Measurements from ENCODE around the gene CHCHD3. TPM values are rescaled to one million over a fixed set of nuclear protein-coding genes. Genes with fewer than 3 reads are reported as not detected.
"Not testable (repeated sequence)": the region's sequence is repeated elsewhere in the genome, so short reads cannot be mapped to it uniquely, and the experiment has no call there.

Gene CHCHD3
- total RNA-seq, 4 donors from 2014 or later, result 27.9 to 39.0 (median 34.5) TPM

DNA sequence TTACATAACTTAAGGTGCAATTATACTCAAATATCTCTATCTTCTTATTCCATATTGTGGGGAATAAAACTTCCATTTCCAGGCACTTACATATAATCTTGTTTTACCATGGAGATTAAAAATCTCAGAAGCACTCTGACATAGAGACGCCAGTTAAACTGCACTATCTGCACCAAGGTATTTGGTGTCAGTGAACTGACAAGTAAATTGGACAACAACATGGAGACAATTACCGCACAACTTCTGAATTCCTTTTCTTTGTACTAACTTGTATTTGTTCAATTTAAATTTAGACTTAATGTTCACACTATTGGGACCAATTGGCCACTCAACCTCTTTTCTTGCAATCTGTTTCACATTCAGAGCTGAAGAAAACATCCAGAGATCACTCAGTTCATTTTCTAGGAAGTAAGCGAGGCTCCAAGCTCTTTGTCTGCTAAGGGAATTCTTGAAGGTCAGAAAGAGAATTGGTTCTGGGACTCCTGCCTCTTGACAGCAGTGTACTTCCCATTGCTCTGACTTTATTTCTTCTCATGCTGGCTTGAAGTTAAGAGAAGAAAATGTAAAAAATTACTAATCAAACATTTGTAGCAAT lies 184.7 kb downstream of the CHCHD3 start:
- no peak overlapping the region for H3K4me3 ChIP-seq (ENCODE audit: low read depth, poor library complexity, severe bottlenecking)
- TF ChIP-seq, protein P1, sequence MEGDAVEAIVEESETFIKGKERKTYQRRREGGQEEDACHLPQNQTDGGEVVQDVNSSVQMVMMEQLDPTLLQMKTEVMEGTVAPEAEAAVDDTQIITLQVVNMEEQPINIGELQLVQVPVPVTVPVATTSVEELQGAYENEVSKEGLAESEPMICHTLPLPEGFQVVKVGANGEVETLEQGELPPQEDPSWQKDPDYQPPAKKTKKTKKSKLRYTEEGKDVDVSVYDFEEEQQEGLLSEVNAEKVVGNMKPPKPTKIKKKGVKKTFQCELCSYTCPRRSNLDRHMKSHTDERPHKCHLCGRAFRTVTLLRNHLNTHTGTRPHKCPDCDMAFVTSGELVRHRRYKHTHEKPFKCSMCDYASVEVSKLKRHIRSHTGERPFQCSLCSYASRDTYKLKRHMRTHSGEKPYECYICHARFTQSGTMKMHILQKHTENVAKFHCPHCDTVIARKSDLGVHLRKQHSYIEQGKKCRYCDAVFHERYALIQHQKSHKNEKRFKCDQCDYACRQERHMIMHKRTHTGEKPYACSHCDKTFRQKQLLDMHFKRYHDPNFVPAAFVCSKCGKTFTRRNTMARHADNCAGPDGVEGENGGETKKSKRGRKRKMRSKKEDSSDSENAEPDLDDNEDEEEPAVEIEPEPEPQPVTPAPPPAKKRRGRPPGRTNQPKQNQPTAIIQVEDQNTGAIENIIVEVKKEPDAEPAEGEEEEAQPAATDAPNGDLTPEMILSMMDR (IDR thresholded peaks at IDR 0.05), result no peak
- no peak for TF ChIP-seq POLR2A (IDR thresholded peaks at IDR 0.05)
- DNase-seq (ENCODE audit: low spot score in 2 of 2), result no peak
- WGBS, 2 donors, result 92 to 94% methylated on average over 3 of the region's 3 CpGs
- intact Hi-C loops (cut with DNase I; ENCODE audit: low total_unique reads), result no loop called here

GRCh38 chr7:132895231-132895630 lies 186.7 kb downstream of the CHCHD3 start:
- intact Hi-C loops (cut with DNase I; ENCODE audit: low total_unique reads), result no loop called here
- TF ChIP-seq, protein P1 (IDR thresholded peaks at IDR 0.05), result no peak
- no peak for TF ChIP-seq POLR2A (IDR thresholded peaks at IDR 0.05)
- DNase-seq (ENCODE audit: low spot score in 2 of 2), result no peak
- WGBS, 2 donors, result 87 to 96% methylated on average over 6 of the region's 6 CpGs
- no peak overlapping the region for H3K4me3 ChIP-seq (ENCODE audit: low read depth, poor library complexity, severe bottlenecking)

GRCh38 chr7:132893560-132893959 lies 188.3 kb downstream of the CHCHD3 start:
- WGBS, 2 donors, result 94% methylated on average over 4 of the region's 4 CpGs
- H3K4me3 ChIP-seq (ENCODE audit: low read depth, poor library complexity, severe bottlenecking), result no peak overlapping the region
- TF ChIP-seq POLR2A (IDR thresholded peaks at IDR 0.05), result no peak
- TF ChIP-seq, protein P1 (IDR thresholded peaks at IDR 0.05), result no peak
- no peak for DNase-seq (ENCODE audit: low spot score in 2 of 2)
- intact Hi-C loops (cut with DNase I; ENCODE audit: low total_unique reads), result no loop called here

DNA sequence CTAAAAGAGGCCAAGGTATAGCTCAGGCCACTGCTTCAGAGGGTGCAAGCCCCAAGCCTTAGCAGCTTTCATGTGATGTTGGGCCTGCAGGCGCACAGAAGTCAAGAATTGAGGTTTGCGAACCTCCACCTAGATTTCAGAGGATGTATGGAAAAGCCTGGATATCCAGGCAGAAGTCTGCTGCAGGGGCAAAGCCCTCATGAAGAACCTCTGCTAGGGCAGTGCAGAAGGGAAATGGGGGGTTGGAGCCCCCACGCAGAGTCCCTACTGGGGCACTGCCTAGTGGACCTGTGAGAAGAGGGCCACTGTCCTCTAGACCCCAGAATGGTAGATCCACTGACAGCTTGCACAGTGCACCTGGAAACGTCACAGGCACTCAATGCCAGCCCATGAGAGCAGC lies 189.1 kb downstream of the CHCHD3 start:
- WGBS, 2 donors, result 98 to 100% methylated on average over 4 of the region's 4 CpGs
- intact Hi-C loops (cut with DNase I; ENCODE audit: low total_unique reads); H3K4me3 ChIP-seq (ENCODE audit: low read depth, poor library complexity, severe bottlenecking); DNase-seq (ENCODE audit: low spot score in 2 of 2): not testable (repeated sequence)

- no peak overlapping the region for H3K4me3 ChIP-seq (ENCODE audit: low read depth, poor library complexity, severe bottlenecking)
- WGBS, 2 donors, result 95 to 96% methylated on average over 3 of the region's 3 CpGs
- intact Hi-C loops (cut with DNase I; ENCODE audit: low total_unique reads), result no loop called here
- TF ChIP-seq, protein P1 (IDR thresholded peaks at IDR 0.05), result no peak
- TF ChIP-seq POLR2A (IDR thresholded peaks at IDR 0.05), result no peak
- DNase-seq (ENCODE audit: low spot score in 2 of 2), result no peak
These were observed 190.3 kb downstream of the CHCHD3 start for GRCh38 chr7:132891554-132891953.

DNA sequence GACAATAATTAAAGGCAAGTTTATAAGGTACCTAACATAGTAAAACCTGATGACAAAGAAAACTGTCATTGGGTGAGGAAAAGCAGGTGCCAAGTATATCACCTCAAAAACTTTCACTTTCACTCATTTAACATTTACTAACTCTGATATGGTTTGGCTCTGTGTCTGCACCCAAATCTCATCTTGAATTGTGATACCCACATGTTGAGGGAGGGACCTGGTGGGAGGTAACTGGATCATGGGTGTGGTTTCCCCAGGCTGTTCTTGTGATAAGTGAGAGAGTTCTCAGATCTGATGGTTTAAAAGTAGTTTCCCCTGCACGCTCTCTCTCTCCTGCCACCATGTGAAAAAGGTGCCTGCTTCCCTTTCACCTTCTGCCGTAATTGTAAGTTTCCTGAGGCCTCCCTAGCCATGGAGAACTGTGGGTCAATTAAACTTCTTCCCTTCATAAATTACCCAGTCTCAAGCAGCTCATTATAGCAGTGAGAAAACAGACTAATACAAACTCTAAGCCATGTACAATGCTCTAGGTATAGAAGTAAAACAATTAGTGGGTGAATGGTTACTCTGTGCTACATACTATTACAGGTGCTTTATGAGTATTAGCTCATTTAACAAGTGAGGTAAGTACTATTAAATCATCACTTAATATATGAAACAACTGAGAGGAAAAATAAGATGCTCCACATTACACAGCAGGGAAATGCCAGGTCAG lies 199.0 kb downstream of the CHCHD3 start:
- 68 to 91% methylated on average over 2 of the region's 2 CpGs for WGBS, 2 donors
- intact Hi-C loops (cut with DNase I; ENCODE audit: low total_unique reads), result loop anchor here (5.0 kb wide), 1 partner anchor 1061 kb away; no protein-coding TSS in a partner anchor
- DNase-seq (ENCODE audit: low spot score in 2 of 2), result no peak

More for the DNA sequence above, 199.0 kb downstream of the CHCHD3 start:
- TF ChIP-seq, protein P1 (IDR thresholded peaks at IDR 0.05), result no peak
- TF ChIP-seq POLR2A (IDR thresholded peaks at IDR 0.05), result no peak
- H3K4me3 ChIP-seq (ENCODE audit: low read depth, poor library complexity, severe bottlenecking), result no peak overlapping the region

Measured in lower leg skin (tissue), 4 donors.